HCT116 (cell line): ENCODE measurements around the gene AQP9. TPM values are rescaled to one million over a fixed set of nuclear protein-coding genes. Genes with fewer than 3 reads are reported as not detected.

ENCODE experiments used
- ATAC-seq: fragments of 200-7000 bp; cut with Tn5 transposase; 2 replicates; pipeline ENCODE4 v1.9.1; 2020; ENCODE audit warnings: mild to moderate bottlenecking, moderate library complexity
- BruUV-seq: library from RNA; stranded (reverse); fragments of 400-500 nt; replicated peaks from 2 replicates; lab custom pipeline; 2021; lab: Mats Ljungman, UMichigan
- CTCF ChIA-PET: fragments of 300-600 bp; sonication (Branson Sonifier 250); formaldehyde crosslinking; loops from one replicate; lab custom pipeline; 2021; ENCODE audit warnings: antibody characterized with exemption; lab: Charles Lee
- POLR2A ChIA-PET: fragments of 300-600, 350-600 bp; sonication (Branson Sonifier 250); formaldehyde crosslinking; loops from one replicate; lab custom pipeline; 2021; ENCODE audit warnings: antibody characterized with exemption; lab: Charles Lee
- RAD21 ChIA-PET, 2 experiments: fragments of 300-600 bp; sonication (Branson Sonifier 250); formaldehyde crosslinking; loops; one replicate each; lab custom pipeline; 2023; ENCODE audit warnings: low total read pairs in 2 of 2; ENCODE audit not compliant: uncharacterized antibody in 2 of 2, unreplicated experiment in 2 of 2, low non-redundant PET in 1 of 2; lab: Charles Lee
- DNase-seq: peaks from one replicate; pipeline ENCODE4 v3.0.0-alpha.2; 2010; ENCODE audit warnings: low read depth, low spot score
- H2AFZ ChIP-seq: fragments of 200-600 bp; shearing (Covaris generic), sonication (generic); 2 replicates; pipeline ENCODE4 v1.6.1; 2017; ENCODE audit warnings: low read depth, mixed run types, mixed read lengths, antibody characterized with exemption, low read length; ENCODE audit not compliant: poor library complexity, severe bottlenecking
- H3K27ac ChIP-seq: 2 replicates; pipeline ENCODE4 v1.5.1; 2012; ENCODE audit warnings: low read depth, low read length
- H3K27me3 ChIP-seq: fragments of 200-600 bp; sonication (generic); 2 replicates; pipeline ENCODE4 v1.6.1; 2016; ENCODE audit warnings: mixed run types, low read length, mixed read lengths; ENCODE audit not compliant: insufficient read depth
- H3K36me3 ChIP-seq, 2 experiments: fragments of 200-500 bp in 1 of 2; fragments of 200-600 bp in 1 of 2; sonication (Bioruptor generic) in 1 of 2; sonication (generic) in 1 of 2; 2 replicates each; pipeline versions ENCODE4 v1.5.1 to v1.6.1; 2014 to 2016; ENCODE audit warnings: low read length in 2 of 2, inconsistent platforms in 1 of 2, mixed read lengths in 1 of 2, mixed run types in 1 of 2; ENCODE audit not compliant: insufficient read depth in 2 of 2, control insufficient read depth in 1 of 2
- H3K4me1 ChIP-seq, 2 experiments: fragments of 200-600 bp in 1 of 2; sonication (generic) in 1 of 2; 2 replicates each; pipeline versions ENCODE4 v1.5.1 to v1.6.1; 2012 to 2017; ENCODE audit warnings: low read length in 2 of 2, inconsistent platforms in 1 of 2, mild to moderate bottlenecking in 1 of 2, mixed read lengths in 1 of 2, mixed run types in 1 of 2, moderate library complexity in 1 of 2; ENCODE audit not compliant: insufficient read depth in 2 of 2, control insufficient read depth in 1 of 2
- H3K4me2 ChIP-seq: fragments of 200-600 bp; sonication (generic); 2 replicates; pipeline ENCODE4 v1.6.1; 2017; ENCODE audit warnings: mixed run types, low read length, mixed read lengths
- H3K4me3 ChIP-seq, 2 experiments: fragments of 200-600 bp in 1 of 2; sonication (generic) in 1 of 2; replicated peaks in 1 of 2; 2 replicates each; pipeline ENCODE4 v1.5.1; 2011 to 2016; ENCODE audit warnings: low read length in 2 of 2, control low read depth in 1 of 2, low read depth in 1 of 2, mild to moderate bottlenecking in 1 of 2, mixed read lengths in 1 of 2, mixed run types in 1 of 2
- H3K79me2 ChIP-seq: fragments of 200-600 bp; sonication (generic); 2 replicates; pipeline ENCODE4 v1.6.1; 2017; ENCODE audit warnings: mild to moderate bottlenecking, mixed run types, low read length, moderate library complexity, mixed read lengths; ENCODE audit not compliant: insufficient read depth
- H3K9ac ChIP-seq: fragments of 200-600 bp; sonication (generic); 2 replicates; pipeline ENCODE4 v1.6.1; 2016; ENCODE audit warnings: low read length, mixed read lengths
- H3K9me2 ChIP-seq: fragments of 200-600 bp; sonication (generic), shearing (Covaris generic); 2 replicates; pipeline ENCODE4 v1.6.1; 2017; ENCODE audit warnings: mixed run types, mild to moderate bottlenecking, moderate library complexity; ENCODE audit not compliant: insufficient read depth
- H3K9me3 ChIP-seq, 2 experiments: fragments of 200-500 bp in 1 of 2; fragments of 200-600 bp in 1 of 2; sonication (Bioruptor generic) in 1 of 2; sonication (generic) in 1 of 2; 2 replicates each; pipeline ENCODE4 v1.6.1; 2014 to 2017; ENCODE audit warnings: low read length in 2 of 2, mixed read lengths in 2 of 2, inconsistent platforms in 1 of 2, low read depth in 1 of 2, mild to moderate bottlenecking in 1 of 2, mixed run types in 1 of 2, moderate library complexity in 1 of 2; ENCODE audit not compliant: control insufficient read depth in 1 of 2, insufficient read depth in 1 of 2
- H4K20me1 ChIP-seq: fragments of 200-600 bp; sonication (generic), shearing (Covaris generic); 2 replicates; pipeline ENCODE4 v1.6.1; 2017; ENCODE audit warnings: mixed run types, mild to moderate bottlenecking, moderate library complexity; ENCODE audit not compliant: insufficient read depth
- ATF3 ChIP-seq: IDR thresholded peaks from 2 replicates; pipeline ENCODE4 v1.6.1; 2012
- CBX3 ChIP-seq: IDR thresholded peaks from 2 replicates; pipeline ENCODE4 v1.6.1; 2012; ENCODE audit warnings: low read depth
- YY1 ChIP-seq: IDR thresholded peaks from 2 replicates; pipeline ENCODE4 v1.6.1; 2011; ENCODE audit warnings: low read length, low read depth, moderate library complexity, mild to moderate bottlenecking; ENCODE audit not compliant: insufficient replicate concordance; ENCODE audit errors: extremely low read depth
- ZBTB33 ChIP-seq: IDR thresholded peaks from 2 replicates; pipeline ENCODE4 v1.6.1; 2011; ENCODE audit warnings: mild to moderate bottlenecking, low read length, moderate library complexity; ENCODE audit not compliant: insufficient replicate concordance; ENCODE audit errors: extremely low read depth
- ZFX ChIP-seq: fragments of 450-650 bp; IDR thresholded peaks from 2 replicates; pipeline ENCODE4 v1.6.1; 2017
- ZNF274 ChIP-seq: fragments of 200-500 bp; sonication (Bioruptor generic); IDR thresholded peaks from 2 replicates; pipeline ENCODE4 v1.6.1; 2014; ENCODE audit warnings: mild to moderate bottlenecking, low read depth, low read length, inconsistent platforms
- intact Hi-C: fragments of 100-400 bp; cut with micrococcal nuclease; formaldehyde crosslinking; loops from 2 replicates; pipeline ENCODE4 v1.10.0; 2022
- total RNA-seq: library from RNA; stranded (reverse); gene quantifications from one replicate; pipeline ENCODE4 v1.2.1, GENCODE V29; 2021; ENCODE audit not compliant: unreplicated experiment
- TF ChIP-seq, protein P1 (sequence below): IDR thresholded peaks from 2 replicates; pipeline ENCODE4 v1.6.1; 2012; ENCODE audit warnings: low read depth

AQP9 gene
- total RNA-seq, 1 experiment from 2014 or later: 0.12 TPM

DNA sequence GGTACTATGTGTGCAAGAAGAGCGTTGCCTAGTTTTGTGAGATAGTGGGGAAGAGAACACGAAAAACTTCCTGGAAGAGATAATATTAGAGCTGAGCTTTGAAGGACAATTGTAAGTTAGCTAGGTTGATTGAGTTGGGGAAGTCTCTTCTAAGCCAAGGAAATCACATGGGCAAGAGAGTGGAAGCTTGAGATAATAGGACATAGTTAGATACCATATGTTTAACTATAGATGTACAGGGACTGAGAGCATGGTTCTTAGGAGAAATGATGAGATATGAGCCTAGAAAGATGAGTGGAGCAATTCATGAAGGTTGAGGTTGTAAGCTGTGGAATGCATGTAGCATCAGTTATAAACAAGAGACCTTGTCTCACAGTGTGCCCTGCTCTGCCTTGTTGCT is 30.1 kb upstream of the AQP9 start:
- no peak overlapping the region for H3K9ac ChIP-seq
- no peak for TF ChIP-seq CBX3
- TF ChIP-seq ATF3: no peak
- TF ChIP-seq ZFX: no peak
- TF ChIP-seq, protein P1, sequence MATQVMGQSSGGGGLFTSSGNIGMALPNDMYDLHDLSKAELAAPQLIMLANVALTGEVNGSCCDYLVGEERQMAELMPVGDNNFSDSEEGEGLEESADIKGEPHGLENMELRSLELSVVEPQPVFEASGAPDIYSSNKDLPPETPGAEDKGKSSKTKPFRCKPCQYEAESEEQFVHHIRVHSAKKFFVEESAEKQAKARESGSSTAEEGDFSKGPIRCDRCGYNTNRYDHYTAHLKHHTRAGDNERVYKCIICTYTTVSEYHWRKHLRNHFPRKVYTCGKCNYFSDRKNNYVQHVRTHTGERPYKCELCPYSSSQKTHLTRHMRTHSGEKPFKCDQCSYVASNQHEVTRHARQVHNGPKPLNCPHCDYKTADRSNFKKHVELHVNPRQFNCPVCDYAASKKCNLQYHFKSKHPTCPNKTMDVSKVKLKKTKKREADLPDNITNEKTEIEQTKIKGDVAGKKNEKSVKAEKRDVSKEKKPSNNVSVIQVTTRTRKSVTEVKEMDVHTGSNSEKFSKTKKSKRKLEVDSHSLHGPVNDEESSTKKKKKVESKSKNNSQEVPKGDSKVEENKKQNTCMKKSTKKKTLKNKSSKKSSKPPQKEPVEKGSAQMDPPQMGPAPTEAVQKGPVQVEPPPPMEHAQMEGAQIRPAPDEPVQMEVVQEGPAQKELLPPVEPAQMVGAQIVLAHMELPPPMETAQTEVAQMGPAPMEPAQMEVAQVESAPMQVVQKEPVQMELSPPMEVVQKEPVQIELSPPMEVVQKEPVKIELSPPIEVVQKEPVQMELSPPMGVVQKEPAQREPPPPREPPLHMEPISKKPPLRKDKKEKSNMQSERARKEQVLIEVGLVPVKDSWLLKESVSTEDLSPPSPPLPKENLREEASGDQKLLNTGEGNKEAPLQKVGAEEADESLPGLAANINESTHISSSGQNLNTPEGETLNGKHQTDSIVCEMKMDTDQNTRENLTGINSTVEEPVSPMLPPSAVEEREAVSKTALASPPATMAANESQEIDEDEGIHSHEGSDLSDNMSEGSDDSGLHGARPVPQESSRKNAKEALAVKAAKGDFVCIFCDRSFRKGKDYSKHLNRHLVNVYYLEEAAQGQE: no peak
- TF ChIP-seq ZBTB33: no peak
- no peak for TF ChIP-seq YY1
- TF ChIP-seq ZNF274: no peak
- no peak overlapping the region for H2AFZ ChIP-seq
- H3K4me1 ChIP-seq: no peaks in the 10 kb centered on the region
- no TSS peak for BruUV-seq
- H3K79me2 ChIP-seq: no peaks in the 10 kb centered on the region
- H3K27ac ChIP-seq: no peak overlapping the region
- no peak overlapping the region for H3K4me2 ChIP-seq
- ChIA-PET CTCF (no interaction called here), RAD21 (no interaction called here), POLR2A (no interaction called here)
- ATAC-seq (no peak), DNase-seq (no peak)
- no peaks in the 10 kb centered on the region for H4K20me1 ChIP-seq
- no peaks in the 10 kb centered on the region for H3K9me3 ChIP-seq
- intact Hi-C loops: no loop called here
- H3K36me3 ChIP-seq: no peaks in the 10 kb centered on the region
- H3K9me2 ChIP-seq: no peaks in the 10 kb centered on the region
- H3K27me3 ChIP-seq: peaks cover 8% of the 10 kb centered on the region; the same call in 1 of the 2 replicates
- no peak overlapping the region for H3K4me3 ChIP-seq
